ENCODE results near the gene EXOC1.

EXOC1 gene

DNA sequence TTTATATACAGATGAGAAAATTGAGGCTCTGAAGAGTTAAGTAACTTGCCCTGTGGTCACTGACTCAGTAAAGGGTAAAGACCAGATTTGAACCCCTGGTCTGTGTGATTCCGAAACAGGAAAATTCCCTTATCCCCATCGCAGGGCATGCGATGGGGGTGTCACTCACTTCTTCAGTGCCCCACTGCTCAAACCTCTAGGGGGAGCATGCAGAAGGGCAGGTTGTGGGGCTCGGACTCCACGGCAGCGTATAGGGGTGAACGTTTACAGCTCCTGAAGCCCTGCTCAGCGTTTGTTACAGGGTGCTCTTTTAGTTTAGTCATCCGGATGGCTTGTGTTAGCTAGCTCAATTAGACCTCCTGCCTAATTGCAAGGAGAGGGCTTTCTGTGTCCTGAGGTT lies 3.7 kb upstream of the EXOC1 start:
- no peak for FAIRE-seq
- DNase-seq (ENCODE audit: insufficient read length, low spot score), result no peak

GRCh38 chr4:55851885-55852284 lies 1.6 kb upstream of the EXOC1 start:
- FAIRE-seq (no peak), DNase-seq (ENCODE audit: insufficient read length, low spot score) (no peak)

- DNase-seq (ENCODE audit: insufficient read length, low spot score) (peak; percentile 1), FAIRE-seq (no peak)
Observed at GRCh38 chr4:55854129-55854528, 681 bp downstream of the EXOC1 start.

DNA sequence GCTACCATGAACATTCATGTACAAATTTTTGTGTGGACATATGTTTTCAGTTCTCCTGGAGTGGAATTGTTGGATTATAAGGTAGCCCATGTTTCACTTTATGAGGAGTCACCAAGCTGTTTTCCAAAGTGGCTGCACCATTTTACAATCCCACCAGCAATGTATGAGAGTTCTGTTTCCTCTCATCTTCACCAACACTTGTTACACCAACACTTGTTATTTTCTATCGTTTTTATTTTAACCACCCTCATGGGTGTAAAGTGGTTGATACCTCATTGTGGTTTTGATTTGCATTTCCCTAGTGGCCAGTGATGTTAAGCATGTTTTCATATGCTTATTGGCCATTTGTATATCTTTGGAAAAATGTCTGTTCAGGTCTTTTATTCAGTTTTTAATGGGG lies 4.1 kb downstream of the EXOC1 start:
- DNase-seq (ENCODE audit: insufficient read length, low spot score), result no peak
- no peak for FAIRE-seq

DNA sequence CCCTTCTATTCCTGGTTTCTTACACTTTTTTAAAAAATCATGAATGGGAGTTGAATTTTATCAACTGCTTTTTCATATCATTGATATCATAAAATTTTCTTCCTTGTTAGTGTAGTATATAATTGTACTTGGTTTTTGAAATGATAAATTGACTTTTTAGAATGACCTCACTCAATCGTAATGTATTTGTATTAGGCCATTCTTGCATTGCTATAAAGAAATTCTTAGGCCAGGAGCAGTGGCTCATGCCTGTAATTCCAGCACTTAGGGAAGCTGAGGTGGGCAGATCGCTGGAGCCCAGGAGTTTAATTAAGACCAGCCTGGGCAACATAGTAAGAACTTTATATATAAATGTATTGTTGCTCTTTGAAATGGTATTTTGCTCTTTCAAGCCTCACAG lies 6.3 kb downstream of the EXOC1 start:
- no peak for DNase-seq (ENCODE audit: insufficient read length, low spot score)
- no peak for FAIRE-seq

DNA sequence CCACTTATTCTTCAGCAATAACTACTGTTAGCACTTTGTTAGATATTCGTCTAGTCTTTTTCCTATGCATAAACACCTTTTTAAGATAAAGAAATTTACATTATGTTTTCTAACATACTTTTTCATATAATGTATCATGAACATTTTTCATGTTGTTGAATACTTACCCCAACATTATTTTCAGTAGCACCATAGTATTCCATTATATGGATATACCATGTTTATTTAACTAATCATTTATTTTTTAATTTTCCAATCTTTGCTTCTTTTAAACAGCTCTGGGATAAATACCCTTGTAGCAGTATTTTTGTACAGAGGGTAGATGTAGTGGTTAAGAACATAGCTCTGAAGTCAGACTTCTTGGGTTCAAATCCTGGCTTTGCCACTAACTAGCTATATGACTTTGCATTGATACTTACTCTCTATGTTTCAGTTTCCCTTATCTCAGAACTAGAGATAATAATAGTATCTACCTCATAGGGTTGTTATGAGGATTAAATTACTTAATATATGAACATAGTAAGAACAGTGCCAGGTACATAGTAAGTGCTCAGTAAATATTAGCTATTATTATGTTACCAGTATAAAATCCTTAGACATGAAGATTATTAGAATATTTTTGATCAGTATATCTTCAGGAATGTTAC lies 11.3 kb downstream of the EXOC1 start:
- FAIRE-seq, result no peak
- DNase-seq (ENCODE audit: insufficient read length, low spot score), result no peak

GRCh38 chr4:55865228-55865806 lies 11.9 kb downstream of the EXOC1 start:
- FAIRE-seq (no peak), DNase-seq (ENCODE audit: insufficient read length, low spot score) (no peak)

DNA sequence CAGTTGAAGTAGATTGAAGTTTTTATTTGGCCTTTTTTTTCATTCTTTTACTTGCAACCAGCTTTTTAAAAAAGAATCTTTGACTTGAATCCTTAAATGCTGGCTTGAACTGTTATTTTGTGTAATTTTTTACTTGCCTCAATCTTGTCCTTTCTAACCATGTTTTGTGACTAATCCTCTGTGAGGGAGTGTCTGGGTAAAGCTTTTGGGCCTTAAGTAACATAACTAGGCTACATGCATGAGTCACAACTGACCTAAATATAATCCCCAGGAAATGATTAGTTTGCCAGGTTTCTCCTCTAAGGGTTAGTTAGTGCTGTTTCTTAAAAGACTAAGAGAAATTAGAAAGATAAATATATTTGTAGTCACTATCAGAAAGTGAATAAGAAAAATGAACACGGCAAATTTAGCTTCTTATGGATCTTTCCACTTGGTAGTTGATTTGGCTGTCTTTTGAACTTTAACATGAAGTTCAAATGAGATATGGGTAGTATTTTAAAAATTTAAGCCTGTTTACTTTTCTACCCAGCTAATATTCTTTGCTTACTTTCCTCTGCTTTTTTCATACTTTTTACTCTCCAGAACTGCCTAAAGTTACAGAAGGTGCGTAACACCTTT lies 13.0 kb downstream of the EXOC1 start:
- DNase-seq (ENCODE audit: insufficient read length, low spot score) (peak; percentile 20), FAIRE-seq (no peak)

DNA sequence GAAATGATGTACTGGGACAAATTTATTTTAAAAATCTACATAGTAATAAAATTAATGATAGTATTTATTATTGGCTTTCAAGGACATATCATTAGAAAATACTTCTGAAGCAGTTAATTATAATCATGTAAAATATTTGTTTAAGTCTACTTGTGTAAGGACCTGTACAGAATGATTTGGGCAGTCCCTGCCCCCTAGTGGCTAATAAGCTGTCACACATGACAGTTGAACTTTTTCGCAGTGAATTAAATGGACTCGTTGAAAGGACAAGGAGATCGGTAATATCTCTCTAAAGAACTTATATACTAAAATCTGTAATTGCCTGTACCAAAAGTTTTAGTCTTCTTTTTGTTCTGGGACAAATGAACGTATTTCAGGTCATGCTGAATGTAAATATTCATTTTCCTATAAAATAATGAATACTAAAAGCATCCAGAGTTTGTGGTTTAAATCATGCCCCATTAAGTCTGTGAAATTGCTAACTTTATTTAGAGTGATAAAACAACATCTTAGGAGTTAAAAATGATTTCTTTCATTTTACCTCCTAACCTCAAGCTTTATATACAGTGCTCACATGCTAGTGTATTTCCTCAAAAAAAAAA lies 13.6 kb downstream of the EXOC1 start:
- DNase-seq (ENCODE audit: insufficient read length, low spot score), result peak; percentile 13
- FAIRE-seq, result no peak

DNA sequence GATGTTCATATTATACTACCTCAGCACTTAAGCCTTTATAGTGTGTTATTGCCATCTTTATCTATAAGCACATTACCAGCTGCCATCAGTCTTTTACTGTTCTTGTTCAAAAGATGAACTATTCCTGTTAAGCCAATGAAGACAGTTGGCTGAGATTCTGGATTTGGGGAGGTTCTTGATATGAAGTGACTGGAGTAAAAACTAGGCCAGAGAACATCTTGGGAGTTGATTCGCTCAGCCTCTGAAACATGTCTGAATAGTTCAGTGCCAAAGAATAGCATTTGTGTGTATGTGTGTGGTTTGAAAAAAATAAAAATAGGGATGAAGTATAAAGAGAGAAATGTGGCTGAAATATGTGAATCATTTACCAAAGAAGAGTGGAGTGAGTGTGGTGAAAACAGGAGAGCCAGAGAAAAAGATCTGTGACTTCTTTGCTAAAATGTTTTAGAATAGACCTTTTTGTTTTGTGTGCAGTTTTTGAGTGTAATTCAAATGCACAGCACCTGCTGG lies 15.2 kb downstream of the EXOC1 start:
- no peak for DNase-seq (ENCODE audit: insufficient read length, low spot score)
- no peak for FAIRE-seq

DNA sequence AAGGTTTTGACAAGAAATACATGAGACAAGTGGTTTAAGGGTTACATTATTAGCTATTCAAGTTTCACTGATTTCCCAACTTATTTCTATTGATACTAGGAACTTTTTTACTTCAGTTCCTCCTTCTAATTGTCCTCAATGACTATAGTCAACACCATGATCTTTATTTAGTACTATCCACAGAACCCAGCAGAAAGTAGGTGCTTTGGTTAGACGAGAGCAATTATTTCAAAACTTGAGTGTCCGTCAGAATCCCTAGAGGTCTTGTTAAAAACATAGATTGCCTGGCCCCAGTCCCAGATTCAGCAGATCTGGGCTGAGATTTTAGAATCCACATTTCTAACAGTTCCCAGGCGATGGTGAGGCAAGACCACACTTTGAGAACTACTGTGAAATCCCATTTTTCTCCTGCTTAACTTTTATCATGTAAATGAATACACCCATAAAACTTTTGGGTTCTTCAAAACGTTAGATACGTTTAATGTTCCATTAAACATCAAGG lies 17.9 kb downstream of the EXOC1 start:
- no peak for FAIRE-seq
- no peak for DNase-seq (ENCODE audit: insufficient read length, low spot score)

DNA sequence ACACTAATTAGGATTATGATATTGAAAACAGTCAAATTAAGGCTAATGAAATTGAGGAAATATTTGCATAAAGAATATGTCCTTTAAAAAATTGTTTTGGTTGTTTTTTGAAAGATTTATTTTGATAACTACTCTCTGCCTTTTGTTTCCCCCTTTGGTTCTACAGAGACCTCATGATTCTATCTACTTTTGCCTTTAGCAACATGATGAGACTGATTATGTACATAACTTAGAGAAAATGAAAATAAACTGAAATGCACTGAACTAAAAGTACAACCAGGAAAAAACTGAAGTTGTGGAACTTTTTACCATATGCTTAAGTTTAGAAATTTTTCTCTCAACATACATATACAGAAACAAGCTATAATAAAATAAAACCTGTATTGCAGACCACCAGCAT lies 21.4 kb downstream of the EXOC1 start:
- DNase-seq (ENCODE audit: insufficient read length, low spot score), result no peak
- FAIRE-seq, result no peak

- DNase-seq (ENCODE audit: insufficient read length, low spot score) (no peak), FAIRE-seq (no peak)
Observed at GRCh38 chr4:55876387-55876786, 22.9 kb downstream of the EXOC1 start.

GRCh38 chr4:55879224-55879623 lies 25.8 kb downstream of the EXOC1 start:
- DNase-seq (ENCODE audit: insufficient read length, low spot score) (no peak), FAIRE-seq (no peak)

DNA sequence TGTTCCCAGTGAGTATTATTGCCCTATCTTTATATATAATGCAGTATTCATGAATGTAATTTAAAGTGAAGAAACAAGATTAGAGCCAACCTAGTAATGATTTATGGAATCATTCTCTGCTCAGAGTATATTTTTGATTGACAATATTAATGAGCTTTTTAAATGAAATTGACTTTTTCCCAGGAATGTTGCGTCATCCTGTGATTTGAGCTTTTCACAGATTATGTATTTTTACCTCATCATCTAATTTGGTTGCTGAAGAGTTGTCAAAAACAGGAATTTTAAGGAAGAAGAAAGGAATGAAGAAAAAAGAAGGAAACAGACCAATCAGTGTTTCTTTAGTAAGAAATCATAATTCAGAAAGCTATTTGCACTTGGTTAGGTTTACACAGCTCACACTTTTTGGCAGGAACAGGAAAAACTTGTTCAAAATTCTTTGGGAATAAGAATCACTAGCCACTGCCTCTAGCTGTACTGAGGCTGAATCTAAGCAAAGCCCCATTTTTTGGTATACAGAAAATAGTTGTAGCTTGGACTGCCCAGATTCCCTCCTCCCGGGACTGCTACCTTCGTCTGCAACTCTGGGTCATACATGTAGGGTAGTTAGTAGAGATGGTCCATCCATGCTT lies 27.3 kb downstream of the EXOC1 start:
- FAIRE-seq, result no peak
- no peak for DNase-seq (ENCODE audit: insufficient read length, low spot score)

GRCh38 chr4:55884093-55884850 lies 30.8 kb downstream of the EXOC1 start:
- no peak for DNase-seq (ENCODE audit: insufficient read length, low spot score)
- FAIRE-seq, result no peak

GRCh38 chr4:55884851-55885219 lies 31.4 kb downstream of the EXOC1 start:
- FAIRE-seq (no peak), DNase-seq (ENCODE audit: insufficient read length, low spot score) (no peak)

DNA sequence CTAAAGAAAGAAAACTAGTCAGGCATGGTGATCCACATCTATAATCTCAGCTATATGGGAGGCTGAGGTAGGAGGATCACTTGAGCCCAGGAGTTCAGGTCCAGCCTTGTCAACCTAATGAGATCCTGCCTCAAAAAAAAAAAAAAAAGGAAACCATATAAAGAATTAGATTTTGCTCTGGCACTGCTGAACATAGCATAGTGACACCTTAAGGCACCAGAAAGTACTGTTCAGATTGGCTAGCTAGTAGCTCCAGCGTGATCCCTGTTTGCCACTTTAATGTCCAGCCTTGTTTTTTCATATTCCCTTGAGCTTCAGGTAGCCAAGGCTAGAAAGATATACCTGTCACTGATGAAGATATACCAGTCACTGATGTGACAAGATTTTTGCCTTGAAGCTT lies 34.1 kb downstream of the EXOC1 start:
- FAIRE-seq, result no peak

DNA sequence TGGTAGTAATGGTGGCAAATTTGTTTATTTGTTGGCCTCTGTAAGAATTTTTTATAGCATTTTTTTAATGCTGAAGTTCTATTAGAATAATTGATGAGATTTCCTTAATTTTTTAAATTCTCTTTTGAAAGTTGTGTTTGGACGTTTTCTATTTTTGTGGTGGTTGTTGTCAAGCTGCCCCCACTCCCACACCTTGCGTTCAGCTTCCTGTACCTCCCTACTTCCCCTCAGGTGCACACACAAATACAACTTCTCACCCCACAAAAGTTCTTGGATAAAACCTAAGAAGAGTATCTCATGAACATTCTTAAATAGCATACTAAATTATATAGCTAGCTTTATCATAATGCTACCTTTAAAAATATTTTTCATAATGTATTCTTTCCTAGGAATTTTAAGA lies 38.7 kb downstream of the EXOC1 start:
- FAIRE-seq (no peak), DNase-seq (ENCODE audit: insufficient read length, low spot score) (no peak)

More for the DNA sequence above, 34.1 kb downstream of the EXOC1 start:
- DNase-seq (ENCODE audit: insufficient read length, low spot score), result no peak

GRCh38 chr4:55896622-55897021 lies 43.2 kb downstream of the EXOC1 start:
- FAIRE-seq (no peak), DNase-seq (ENCODE audit: insufficient read length, low spot score) (no peak)

DNA sequence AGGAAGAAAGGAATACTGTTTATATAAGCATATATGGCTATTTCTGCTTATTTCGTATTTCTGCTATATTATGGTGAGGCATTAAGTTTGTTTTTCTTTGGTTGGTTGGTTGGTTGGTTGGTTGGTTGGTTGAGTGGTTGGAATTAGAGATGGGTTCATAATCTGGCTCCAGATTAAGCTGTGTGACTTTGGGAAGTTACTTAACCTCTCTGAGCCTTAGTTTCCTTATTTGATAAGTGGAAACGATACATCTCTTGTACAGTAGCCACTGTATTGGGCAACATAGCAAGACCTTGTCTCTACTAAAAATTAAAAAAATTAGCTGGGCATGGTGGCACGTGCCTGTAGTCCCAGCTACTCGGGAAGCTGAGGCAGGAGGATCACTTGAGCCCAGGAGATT lies 49.2 kb downstream of the EXOC1 start:
- FAIRE-seq, result no peak
- no peak for DNase-seq (ENCODE audit: insufficient read length, low spot score)

Measured in HTR-8/SVneo (cell line).